Stomach (tissue), 4 donors: ENCODE data around the gene FANCE.

Source experiments
- CTCF ChIP-seq, 7 experiments: fragments of 450-650 bp in 4 of 7; fragments of 200-600 bp in 3 of 7; sonication (generic) in 3 of 7; IDR thresholded peaks; one replicate each; pipeline ENCODE4 v1.5.1; 2016 to 2019; ENCODE audit warnings: antibody characterized with exemption in 7 of 7, control low read depth in 2 of 7, mild to moderate bottlenecking in 1 of 7
- POLR2AphosphoS5 ChIP-seq, 3 donors: sonication (generic); formaldehyde crosslinking; IDR thresholded peaks; one replicate each; pipeline ENCODE4 v1.6.1; 2016; ENCODE audit warnings: antibody characterized with exemption in 3 of 3

GRCh38 chr6:35449287-35449881, 2.8 kb upstream of the FANCE start:
- peak in 5 of 7 experiments; percentile 53 to 79 (median 67) for TF ChIP-seq CTCF (IDR thresholded peaks at IDR 0.05)
- peak in 1 of 3 donors; percentile 14 for TF ChIP-seq POLR2AphosphoS5 (IDR thresholded peaks at IDR 0.05)
